ENCODE data around the gene ARNT2. TPM values are rescaled to one million over a fixed set of nuclear protein-coding genes. Genes with fewer than 3 reads are reported as not detected.

ARNT2 gene
- total and polyA plus RNA-seq, 2 experiments from 2014 or later = 3.9 to 5.3 TPM

DNA sequence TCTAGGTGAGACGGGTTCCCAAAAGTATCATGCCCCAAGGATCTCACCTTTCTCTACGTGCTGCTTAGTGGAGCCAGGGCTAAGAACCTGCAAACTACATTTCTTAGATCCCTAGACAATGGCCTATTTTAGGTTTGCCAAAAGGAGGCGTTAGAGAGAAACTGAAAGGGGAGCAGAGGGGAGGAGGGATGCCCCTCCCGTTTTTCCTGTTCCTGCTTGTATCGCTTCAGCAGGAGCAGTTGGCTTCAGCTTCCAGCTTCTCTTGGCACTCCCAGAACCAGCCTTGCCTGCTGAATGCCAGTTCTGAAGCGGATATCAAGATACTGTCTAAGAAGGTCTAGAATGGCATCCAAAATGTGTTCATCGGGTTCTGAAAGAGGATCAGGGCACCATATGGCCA, 232.5 kb downstream of the ARNT2 start:
- Histone ChIP-seq H3K9me2 (replicated peaks; ENCODE audit: insufficient read depth) (no peaks in the 10 kb centered on the region), H3K4me1 (ENCODE audit: insufficient read depth) (no peaks in the 10 kb centered on the region), H3K79me2 (no peaks in the 10 kb centered on the region), H3K27me3 (no peaks in the 10 kb centered on the region), H3K27ac (no peak overlapping the region), H3K4me3 (no peak overlapping the region), H2AFZ (no peak overlapping the region), H3K4me2 (no peak overlapping the region), H3K9me3 (ENCODE audit: low read depth) (no peaks in the 10 kb centered on the region), H4K20me1 (ENCODE audit: insufficient read depth, poor library complexity, severe bottlenecking) (no peaks in the 10 kb centered on the region), H3K36me3 (replicated peaks; ENCODE audit: insufficient read depth, low read depth) (no peaks in the 10 kb centered on the region)
- 48% methylated on average over 7 of the region's 7 CpGs for WGBS (ENCODE audit: low lambda C conversion rate, missing lambda C conversion rate)
- no peak for DNase-seq (ENCODE audit: low spot score)
- TF ChIP-seq, protein P1, sequence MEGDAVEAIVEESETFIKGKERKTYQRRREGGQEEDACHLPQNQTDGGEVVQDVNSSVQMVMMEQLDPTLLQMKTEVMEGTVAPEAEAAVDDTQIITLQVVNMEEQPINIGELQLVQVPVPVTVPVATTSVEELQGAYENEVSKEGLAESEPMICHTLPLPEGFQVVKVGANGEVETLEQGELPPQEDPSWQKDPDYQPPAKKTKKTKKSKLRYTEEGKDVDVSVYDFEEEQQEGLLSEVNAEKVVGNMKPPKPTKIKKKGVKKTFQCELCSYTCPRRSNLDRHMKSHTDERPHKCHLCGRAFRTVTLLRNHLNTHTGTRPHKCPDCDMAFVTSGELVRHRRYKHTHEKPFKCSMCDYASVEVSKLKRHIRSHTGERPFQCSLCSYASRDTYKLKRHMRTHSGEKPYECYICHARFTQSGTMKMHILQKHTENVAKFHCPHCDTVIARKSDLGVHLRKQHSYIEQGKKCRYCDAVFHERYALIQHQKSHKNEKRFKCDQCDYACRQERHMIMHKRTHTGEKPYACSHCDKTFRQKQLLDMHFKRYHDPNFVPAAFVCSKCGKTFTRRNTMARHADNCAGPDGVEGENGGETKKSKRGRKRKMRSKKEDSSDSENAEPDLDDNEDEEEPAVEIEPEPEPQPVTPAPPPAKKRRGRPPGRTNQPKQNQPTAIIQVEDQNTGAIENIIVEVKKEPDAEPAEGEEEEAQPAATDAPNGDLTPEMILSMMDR (IDR thresholded peaks at IDR 0.05; ENCODE audit: poor library complexity) = no peak
- TF ChIP-seq EZH2phosphoT487 (IDR thresholded peaks at IDR 0.05; ENCODE audit: low read depth, severe bottlenecking, unreplicated experiment) (no peak), EZH2 (IDR thresholded peaks at IDR 0.05; ENCODE audit: borderline replicate concordance) (no peak)

DNA sequence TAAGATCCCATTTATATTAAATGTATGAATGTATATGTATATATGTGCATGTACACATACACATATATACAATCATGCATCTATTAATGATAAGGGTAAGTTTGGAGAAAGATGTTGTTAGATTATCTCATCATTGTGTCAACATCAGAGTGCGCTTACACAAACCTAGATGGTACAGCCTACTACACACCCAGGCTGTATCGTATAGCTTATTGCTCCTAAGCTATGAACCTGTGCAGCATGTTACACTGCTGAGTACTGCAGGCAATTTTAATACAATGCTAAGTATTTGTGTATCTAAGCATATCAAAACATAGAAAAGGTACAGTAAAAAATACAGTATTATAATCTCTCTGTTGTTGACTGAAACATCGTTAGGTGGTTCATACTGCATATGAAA, 233.6 kb downstream of the ARNT2 start:
- Histone ChIP-seq H3K9me3 (ENCODE audit: low read depth) (no peaks in the 10 kb centered on the region), H2AFZ (no peak overlapping the region), H3K9me2 (replicated peaks; ENCODE audit: insufficient read depth) (no peaks in the 10 kb centered on the region), H3K4me3 (no peak overlapping the region), H3K27me3 (no peaks in the 10 kb centered on the region), H3K79me2 (no peaks in the 10 kb centered on the region), H3K36me3 (replicated peaks; ENCODE audit: insufficient read depth, low read depth) (no peaks in the 10 kb centered on the region), H3K4me2 (no peak overlapping the region), H4K20me1 (ENCODE audit: insufficient read depth, poor library complexity, severe bottlenecking) (no peaks in the 10 kb centered on the region), H3K27ac (no peak overlapping the region), H3K4me1 (ENCODE audit: insufficient read depth) (no peaks in the 10 kb centered on the region)
- WGBS (ENCODE audit: low lambda C conversion rate, missing lambda C conversion rate) = 57% methylated on average over 3 of the region's 3 CpGs
- no peak for DNase-seq (ENCODE audit: low spot score)
- TF ChIP-seq, protein P1 (IDR thresholded peaks at IDR 0.05; ENCODE audit: poor library complexity) = no peak
- TF ChIP-seq EZH2 (IDR thresholded peaks at IDR 0.05; ENCODE audit: borderline replicate concordance) = no peak
- TF ChIP-seq EZH2phosphoT487 (IDR thresholded peaks at IDR 0.05; ENCODE audit: low read depth, severe bottlenecking, unreplicated experiment) = no peak

DNA sequence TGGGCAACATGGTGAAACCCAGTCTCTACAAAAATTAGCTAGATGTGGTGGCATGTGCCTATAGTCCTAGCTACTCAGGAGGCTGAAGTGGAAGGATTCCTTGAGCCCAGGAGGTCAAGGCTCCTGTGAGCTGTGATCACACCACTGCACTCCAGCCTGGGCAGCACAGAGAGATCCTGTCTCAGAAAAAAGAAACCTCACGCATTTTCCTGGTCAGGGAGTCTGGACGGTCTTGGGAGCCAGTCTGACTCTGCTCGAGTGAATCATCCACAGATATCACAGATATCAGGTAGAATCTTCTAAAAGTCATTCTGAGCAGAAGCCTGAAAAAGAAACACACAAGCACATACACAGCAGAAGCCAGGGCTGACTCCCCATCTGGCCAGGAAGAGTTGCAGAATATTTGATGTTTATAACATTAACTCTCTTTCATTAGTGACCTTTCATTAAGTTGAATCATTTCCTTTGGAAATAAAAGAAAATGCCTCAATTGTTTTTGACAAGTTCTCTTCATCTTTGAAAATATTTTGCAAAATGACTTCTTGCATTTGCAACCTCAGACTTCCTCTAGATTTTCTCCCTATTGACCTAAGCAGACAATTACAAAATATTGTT, 234.5 kb downstream of the ARNT2 start:
- H3K27ac ChIP-seq = no peak overlapping the region
- TF ChIP-seq EZH2 (IDR thresholded peaks at IDR 0.05; ENCODE audit: borderline replicate concordance) = no peak
- TF ChIP-seq EZH2phosphoT487 (IDR thresholded peaks at IDR 0.05; ENCODE audit: low read depth, severe bottlenecking, unreplicated experiment) = no peak
- TF ChIP-seq, protein P1 (IDR thresholded peaks at IDR 0.05; ENCODE audit: poor library complexity) = no peak
- 69% methylated on average over 3 of the region's 3 CpGs for WGBS (ENCODE audit: low lambda C conversion rate, missing lambda C conversion rate)
- H3K4me3 ChIP-seq = no peak overlapping the region
- H3K36me3 ChIP-seq (replicated peaks; ENCODE audit: insufficient read depth, low read depth) = no peaks in the 10 kb centered on the region
- H3K9me3 ChIP-seq (ENCODE audit: low read depth) = no peaks in the 10 kb centered on the region
- no peaks in the 10 kb centered on the region for H3K4me1 ChIP-seq (ENCODE audit: insufficient read depth)
- H3K4me2 ChIP-seq = no peak overlapping the region
- H2AFZ ChIP-seq = no peak overlapping the region
- H3K27me3 ChIP-seq = no peaks in the 10 kb centered on the region
- H4K20me1 ChIP-seq (ENCODE audit: insufficient read depth, poor library complexity, severe bottlenecking) = no peaks in the 10 kb centered on the region
- no peaks in the 10 kb centered on the region for H3K79me2 ChIP-seq
- H3K9me2 ChIP-seq (replicated peaks; ENCODE audit: insufficient read depth) = no peaks in the 10 kb centered on the region
- DNase-seq (ENCODE audit: low spot score) = no peak

Data from hepatocyte (in vitro differentiated cells).